DND-41 (cell line): ENCODE measurements around the gene CYP1A1.

Source experiments
- ATAC-seq: fragments of 200-7000 bp; cut with Tn5 transposase; 3 replicates; pipeline ENCODE4 v1.9.1; 2021; ENCODE audit warnings: low read depth; ENCODE audit not compliant: insufficient read depth
- DNase-seq: peaks from one replicate; pipeline ENCODE4 v3.0.0-alpha.2; 2020
- H2AFZ ChIP-seq: 2 replicates; pipeline ENCODE4 v1.6.0; 2012; ENCODE audit warnings: low read depth, low read length
- H3K27ac ChIP-seq: 2 replicates; pipeline ENCODE4 v1.5.1; 2012; ENCODE audit warnings: low read length, inconsistent platforms
- H3K27me3 ChIP-seq: fragments of 200-600 bp; sonication (generic); 2 replicates; pipeline ENCODE4 v1.6.0; 2012; ENCODE audit warnings: low read length, mild to moderate bottlenecking, inconsistent platforms; ENCODE audit not compliant: insufficient read depth, poor library complexity
- H3K36me3 ChIP-seq: 2 replicates; pipeline ENCODE4 v1.5.1; 2012; ENCODE audit warnings: low read length, inconsistent platforms; ENCODE audit not compliant: insufficient read depth
- H3K4me1 ChIP-seq: 2 replicates; pipeline ENCODE4 v1.5.1; 2012; ENCODE audit warnings: mild to moderate bottlenecking, low read length; ENCODE audit not compliant: insufficient read depth
- H3K4me2 ChIP-seq: 2 replicates; pipeline ENCODE4 v1.6.0; 2012; ENCODE audit warnings: mild to moderate bottlenecking, moderate library complexity, low read length, inconsistent platforms; ENCODE audit not compliant: insufficient read depth
- H3K4me3 ChIP-seq, 2 experiments: fragments of 200-600 bp in 1 of 2; shearing (Covaris generic) in 1 of 2; 2 replicates each; pipeline ENCODE4 v1.5.1; 2012 to 2016; ENCODE audit warnings: inconsistent platforms in 2 of 2, low read length in 2 of 2, mild to moderate bottlenecking in 2 of 2, low read depth in 1 of 2, moderate library complexity in 1 of 2
- H3K79me2 ChIP-seq: 2 replicates; pipeline ENCODE4 v1.6.0; 2012; ENCODE audit warnings: low read length, inconsistent platforms; ENCODE audit not compliant: insufficient read depth
- H3K9ac ChIP-seq: 2 replicates; pipeline ENCODE4 v1.6.0; 2012; ENCODE audit warnings: low read depth, mild to moderate bottlenecking, inconsistent platforms, low read length, moderate library complexity
- H3K9me3 ChIP-seq: 2 replicates; pipeline ENCODE4 v1.5.1; 2012; ENCODE audit warnings: low read length, moderate library complexity, mild to moderate bottlenecking, inconsistent platforms; ENCODE audit not compliant: insufficient read depth, severe bottlenecking
- H4K20me1 ChIP-seq: 2 replicates; pipeline ENCODE4 v1.6.0; 2012; ENCODE audit warnings: low read length; ENCODE audit not compliant: insufficient read depth
- EZH2 ChIP-seq: IDR thresholded peaks from 3 replicates; pipeline ENCODE4 v1.6.1; 2012; ENCODE audit warnings: borderline replicate concordance, low read depth, mild to moderate bottlenecking, moderate library complexity, low read length, inconsistent platforms; ENCODE audit not compliant: severe bottlenecking
- TF ChIP-seq, protein P1 (sequence below): IDR thresholded peaks from 2 replicates; pipeline ENCODE4 v1.5.1; 2012; ENCODE audit warnings: borderline replicate concordance, low read length, moderate library complexity, mild to moderate bottlenecking; ENCODE audit not compliant: poor library complexity, severe bottlenecking; ENCODE audit errors: extremely low read depth

The CYP1A1 gene

DNA sequence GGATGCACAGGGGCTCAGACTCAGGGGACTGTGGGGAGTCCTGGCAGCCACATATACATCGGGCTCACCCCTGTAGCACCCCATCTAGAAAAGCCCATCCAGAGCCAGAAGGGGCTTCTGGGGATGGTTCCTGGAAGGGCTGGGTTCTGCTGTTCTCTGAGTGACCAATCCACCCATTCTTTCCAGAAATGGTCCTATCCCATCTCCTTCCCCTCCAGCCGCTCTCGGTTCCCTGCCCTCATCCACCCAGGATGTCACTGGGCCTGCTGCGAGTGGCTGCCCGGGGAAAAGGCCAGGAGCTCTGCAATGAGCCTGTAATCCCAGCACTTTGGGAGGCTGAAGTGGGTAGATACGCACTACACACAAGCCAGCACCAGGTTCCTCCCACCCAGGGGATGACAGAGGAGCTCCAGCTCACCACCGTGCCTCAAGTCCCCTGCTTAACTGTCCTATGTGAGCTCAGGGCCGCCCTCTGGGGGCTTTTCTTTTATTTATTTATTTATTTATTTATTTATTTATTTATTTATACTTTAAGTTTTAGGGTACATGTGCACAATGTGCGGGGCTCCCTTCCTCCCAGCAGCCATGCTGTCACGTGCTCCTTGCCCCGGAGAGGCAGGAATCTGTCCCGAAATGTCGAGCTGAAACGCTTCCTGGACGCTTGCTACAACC, 42.9 kb upstream of the CYP1A1 start:
- no peak overlapping the region for H3K9ac ChIP-seq
- H3K27me3 ChIP-seq, result no peaks in the 10 kb centered on the region
- no peaks in the 10 kb centered on the region for H3K9me3 ChIP-seq
- H3K36me3 ChIP-seq, result no peaks in the 10 kb centered on the region
- TF ChIP-seq EZH2, result no peak
- TF ChIP-seq, protein P1, sequence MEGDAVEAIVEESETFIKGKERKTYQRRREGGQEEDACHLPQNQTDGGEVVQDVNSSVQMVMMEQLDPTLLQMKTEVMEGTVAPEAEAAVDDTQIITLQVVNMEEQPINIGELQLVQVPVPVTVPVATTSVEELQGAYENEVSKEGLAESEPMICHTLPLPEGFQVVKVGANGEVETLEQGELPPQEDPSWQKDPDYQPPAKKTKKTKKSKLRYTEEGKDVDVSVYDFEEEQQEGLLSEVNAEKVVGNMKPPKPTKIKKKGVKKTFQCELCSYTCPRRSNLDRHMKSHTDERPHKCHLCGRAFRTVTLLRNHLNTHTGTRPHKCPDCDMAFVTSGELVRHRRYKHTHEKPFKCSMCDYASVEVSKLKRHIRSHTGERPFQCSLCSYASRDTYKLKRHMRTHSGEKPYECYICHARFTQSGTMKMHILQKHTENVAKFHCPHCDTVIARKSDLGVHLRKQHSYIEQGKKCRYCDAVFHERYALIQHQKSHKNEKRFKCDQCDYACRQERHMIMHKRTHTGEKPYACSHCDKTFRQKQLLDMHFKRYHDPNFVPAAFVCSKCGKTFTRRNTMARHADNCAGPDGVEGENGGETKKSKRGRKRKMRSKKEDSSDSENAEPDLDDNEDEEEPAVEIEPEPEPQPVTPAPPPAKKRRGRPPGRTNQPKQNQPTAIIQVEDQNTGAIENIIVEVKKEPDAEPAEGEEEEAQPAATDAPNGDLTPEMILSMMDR, result no peak
- H2AFZ ChIP-seq, result no peak overlapping the region
- ATAC-seq, result no peak
- no peak overlapping the region for H3K4me3 ChIP-seq
- peak overlapping the region; percentile 34; the same call in 1 of the 2 replicates for H3K4me2 ChIP-seq
- no peaks in the 10 kb centered on the region for H4K20me1 ChIP-seq
- H3K4me1 ChIP-seq, result peaks cover 14% of the 10 kb centered on the region
- H3K27ac ChIP-seq, result no peak overlapping the region
- no peak for DNase-seq
- no peaks in the 10 kb centered on the region for H3K79me2 ChIP-seq

GRCh38 chr15:74767167-74768098, 42.1 kb upstream of the CYP1A1 start:
- no peaks in the 10 kb centered on the region for H3K27me3 ChIP-seq

DNA sequence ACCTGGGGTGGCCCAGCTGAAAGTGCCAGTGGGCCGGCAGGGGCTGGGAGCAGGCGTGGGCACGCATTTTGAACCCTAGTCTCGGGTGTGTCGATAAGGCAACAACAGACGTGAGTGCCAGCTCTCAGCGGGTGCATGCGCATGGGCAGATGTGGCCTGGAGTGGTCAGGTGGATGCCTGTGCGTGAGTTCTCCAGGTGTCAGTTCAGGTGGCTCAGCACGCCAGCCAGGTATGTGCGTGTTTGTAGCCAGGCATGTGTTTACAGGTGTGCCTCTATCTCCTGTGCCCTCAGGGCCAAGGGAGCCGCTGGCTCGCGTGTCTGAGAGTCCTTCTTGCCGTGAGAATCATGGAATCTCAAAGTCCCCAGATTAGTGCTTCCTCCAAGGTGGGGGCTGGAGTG, 38.1 kb upstream of the CYP1A1 start:
- Histone ChIP-seq H3K4me1 (no peaks in the 10 kb centered on the region), H3K4me2 (no peak overlapping the region), H3K9me3 (no peaks in the 10 kb centered on the region), H3K27me3 (no peaks in the 10 kb centered on the region), H3K79me2 (no peaks in the 10 kb centered on the region), H4K20me1 (no peaks in the 10 kb centered on the region), H3K36me3 (no peaks in the 10 kb centered on the region), H3K9ac (no peak overlapping the region), H3K4me3 (no peak overlapping the region), H2AFZ (no peak overlapping the region), H3K27ac (no peak overlapping the region)
- ATAC-seq, result no peak
- DNase-seq, result no peak
- TF ChIP-seq, protein P1, result no peak
- no peak for TF ChIP-seq EZH2

More at GRCh38 chr15:74767167-74768098, 42.1 kb upstream of the CYP1A1 start:
- Histone ChIP-seq H3K36me3 (no peaks in the 10 kb centered on the region), H3K9ac (no peak overlapping the region), H3K4me1 (peaks cover 14% of the 10 kb centered on the region), H3K79me2 (no peaks in the 10 kb centered on the region), H3K4me3 (no peak overlapping the region), H2AFZ (no peak overlapping the region), H3K27ac (no peak overlapping the region), H3K4me2 (no peak overlapping the region), H4K20me1 (no peaks in the 10 kb centered on the region), H3K9me3 (no peaks in the 10 kb centered on the region)
- DNase-seq (no peak), ATAC-seq (no peak)
- no peak for TF ChIP-seq EZH2
- TF ChIP-seq, protein P1, result no peak
